ENCODE results near the gene MAP6. TPM values are rescaled to one million over a fixed set of nuclear protein-coding genes. Genes with fewer than 3 reads are reported as not detected.

The MAP6 gene
- total and polyA plus RNA-seq, 2 of the 13 experiments (the other 11 are each of a cell fraction or from before 2014, with no cell fraction given), result 0.04 TPM; not detected in 1

GRCh38 chr11:75667255-75667830, 1.5 kb downstream of the MAP6 start (continued):
- no peak for TF ChIP-seq TAF1 (CRISPR knock-in tag; IDR thresholded peaks at IDR 0.05)
- no peak for TF ChIP-seq PITX1 (CRISPR knock-in tag; IDR thresholded peaks at IDR 0.05)
- TF ChIP-seq SRSF9 (IDR thresholded peaks at IDR 0.05; ENCODE audit: borderline replicate concordance, insufficient read depth, low read depth, low read length, poor library complexity, severe bottlenecking), result no peak
- TF ChIP-seq HMGXB4 (CRISPR knock-in tag; IDR thresholded peaks at IDR 0.05; ENCODE audit: borderline replicate concordance in 1 of 2, low read depth in 1 of 2), result 0 out of 4 replicates have a peak, but pooled peaks of 1 of the 2 experiments have one; percentile 26
- no peak for TF ChIP-seq RBM22 (optimal IDR thresholded peaks at IDR 0.05; ENCODE audit: low read length)
- TF ChIP-seq GABPB1 (CRISPR knock-in tag; IDR thresholded peaks at IDR 0.05), result 0 out of 2 replicates have a peak, but pooled peaks have one; percentile 25
- TF ChIP-seq ZNF253 (CRISPR knock-in tag; IDR thresholded peaks at IDR 0.05; ENCODE audit: borderline replicate concordance), result no peak
- TF ChIP-seq NBN (conservative IDR thresholded peaks at IDR 0.05), result no peak
- no peak for TF ChIP-seq ARID2 (CRISPR knock-in tag; IDR thresholded peaks at IDR 0.05; ENCODE audit: borderline replicate concordance)
- TF ChIP-seq ZFY (CRISPR knock-in tag; IDR thresholded peaks at IDR 0.05), result peak; percentile 88
- TF ChIP-seq CEBPG (CRISPR knock-in tag; IDR thresholded peaks at IDR 0.05), result no peak
- TF ChIP-seq CENPT (CRISPR knock-in tag; IDR thresholded peaks at IDR 0.05; ENCODE audit: low read depth), result no peak
- no peak for TF ChIP-seq ZEB1 (IDR thresholded peaks at IDR 0.05; ENCODE audit: insufficient replicate concordance, low read depth)
- TF ChIP-seq ZNF12 (CRISPR knock-in tag; IDR thresholded peaks at IDR 0.05), result no peak
- no peak for TF ChIP-seq AHR (CRISPR knock-in tag; IDR thresholded peaks at IDR 0.05)
- TF ChIP-seq RFXANK (CRISPR knock-in tag; IDR thresholded peaks at IDR 0.05), result no peak
- TF ChIP-seq ZNF292 (CRISPR knock-in tag; IDR thresholded peaks at IDR 0.05; ENCODE audit: borderline replicate concordance, low read depth), result no peak
- TF ChIP-seq CTCF (CRISPR knock-in tag; IDR thresholded peaks at IDR 0.05), result peak; percentile 29; the same call in 1 of the 2 replicates
- TF ChIP-seq ZFP90 (CRISPR knock-in tag; IDR thresholded peaks at IDR 0.05; ENCODE audit: borderline replicate concordance), result no peak
- peak; percentile 66 for TF ChIP-seq PATZ1 (CRISPR knock-in tag; IDR thresholded peaks at IDR 0.05)
- no peak for TF ChIP-seq ZNF264 (CRISPR knock-in tag; IDR thresholded peaks at IDR 0.05)
- no peak for TF ChIP-seq SALL1 (CRISPR knock-in tag; IDR thresholded peaks at IDR 0.05)
- TF ChIP-seq PRMT3 (CRISPR knock-in tag; IDR thresholded peaks at IDR 0.05; ENCODE audit: borderline replicate concordance, low read depth), result no peak
- TF ChIP-seq BORCS8-MEF2B (CRISPR knock-in tag; IDR thresholded peaks at IDR 0.05), result 0 out of 2 replicates have a peak, but pooled peaks have one; percentile 10
- TF ChIP-seq ZSCAN29 (CRISPR knock-in tag; conservative IDR thresholded peaks at IDR 0.05), result no peak
- TF ChIP-seq ZNF251 (CRISPR knock-in tag; IDR thresholded peaks at IDR 0.05), result no peak
- 0 out of 2 replicates have a peak, but pooled peaks have one; percentile 13 for TF ChIP-seq STAG1 (CRISPR knock-in tag; IDR thresholded peaks at IDR 0.05)
